ENCODE data around the gene S100A14.
"Not testable (repeated sequence)": the region's sequence is repeated elsewhere in the genome, so short reads cannot be mapped to it uniquely, and the experiment has no call there.

Gene S100A14

DNA sequence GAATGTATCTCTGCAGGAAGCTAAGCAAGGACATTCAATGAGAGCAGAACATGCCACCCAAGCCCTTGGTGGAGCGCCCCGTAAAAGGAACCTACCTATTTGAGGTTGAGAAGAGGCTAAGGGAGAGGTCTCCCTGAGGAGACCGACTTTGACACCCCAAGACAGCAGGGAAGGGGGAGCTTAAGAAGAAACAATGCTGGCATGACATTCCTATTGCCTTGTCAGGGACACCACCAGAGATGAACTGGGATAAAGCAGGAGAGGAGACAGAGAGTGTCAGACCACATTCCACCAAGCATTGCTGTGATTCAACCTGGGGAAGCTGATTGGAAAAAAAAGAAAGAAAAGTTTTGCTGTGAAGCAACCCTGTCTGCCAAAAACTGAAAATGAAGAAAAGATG is 37.2 kb downstream of the S100A14 start:
- no peak for TF ChIP-seq Cebpa-rat (IDR thresholded peaks at IDR 0.05)
- Histone ChIP-seq H3K9me3 (peaks cover 6% of the 10 kb centered on the region), H3K4me3 (no peak overlapping the region), H3K4me1 (peaks cover 11% of the 10 kb centered on the region), H3K27ac (no peak overlapping the region), H3K9ac (no peak overlapping the region), H3K4me2 (no peak overlapping the region), H3K36me3 (no peaks in the 10 kb centered on the region), H3K27me3 (no peaks in the 10 kb centered on the region), H4K20me1 (no peaks in the 10 kb centered on the region)

- no peak for TF ChIP-seq Cebpa-rat (IDR thresholded peaks at IDR 0.05)
- H3K27ac ChIP-seq, result no peak overlapping the region
- H3K9ac ChIP-seq, result no peak overlapping the region
- no peak overlapping the region for H3K4me3 ChIP-seq
- peaks cover 6% of the 10 kb centered on the region for H3K9me3 ChIP-seq
- no peaks in the 10 kb centered on the region for H3K27me3 ChIP-seq
- H3K36me3 ChIP-seq, result no peaks in the 10 kb centered on the region
- peaks cover 15% of the 10 kb centered on the region for H3K4me1 ChIP-seq
- H3K4me2 ChIP-seq, result no peak overlapping the region
- H4K20me1 ChIP-seq, result no peaks in the 10 kb centered on the region
These were observed 37.6 kb downstream of the S100A14 start for GRCh38 chr1:153578490-153578889.

- Histone ChIP-seq H3K9ac (0 out of 2 replicates have a peak overlapping the region, but pooled peaks have one; percentile 7), H3K36me3 (no peaks in the 10 kb centered on the region), H3K4me2 (no peak overlapping the region)
These were observed 38.5 kb downstream of the S100A14 start for GRCh38 chr1:153577624-153578051.

DNA sequence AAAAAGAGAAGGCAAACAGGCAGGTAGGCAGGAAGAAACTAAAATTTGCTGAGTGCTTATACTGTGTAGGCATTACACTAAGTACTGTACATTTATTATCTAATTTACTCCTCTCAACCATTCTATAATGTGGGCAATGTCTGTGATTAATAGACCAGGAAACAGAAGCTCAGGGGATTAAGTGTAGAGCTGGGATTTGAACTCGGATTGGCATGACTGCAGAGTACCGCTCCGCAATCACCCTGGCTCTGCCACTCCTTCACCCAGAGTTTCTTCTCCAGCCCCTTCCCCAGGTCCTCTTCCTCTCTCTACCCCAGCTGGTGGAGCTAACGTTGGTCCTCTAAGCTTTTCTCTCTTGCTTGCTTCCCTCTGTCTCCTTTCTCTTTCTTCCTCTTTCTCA is 39.0 kb downstream of the S100A14 start:
- Histone ChIP-seq H3K27me3 (no peaks in the 10 kb centered on the region), H4K20me1 (no peaks in the 10 kb centered on the region), H3K9me3 (peaks cover 6% of the 10 kb centered on the region), H3K4me1 (peaks cover 29% of the 10 kb centered on the region), H3K27ac (no peak overlapping the region), H3K36me3 (no peaks in the 10 kb centered on the region), H3K4me3 (no peak overlapping the region), H3K4me2 (peak overlapping the region; percentile 46), H3K9ac (no peak overlapping the region)
- TF ChIP-seq Cebpa-rat (IDR thresholded peaks at IDR 0.05), result no peak

More at GRCh38 chr1:153577624-153578051, 38.5 kb downstream of the S100A14 start:
- H3K9me3 ChIP-seq, result peaks cover 6% of the 10 kb centered on the region
- TF ChIP-seq Cebpa-rat (IDR thresholded peaks at IDR 0.05), result no peak
- H3K27ac ChIP-seq, result no peak overlapping the region
- H3K4me1 ChIP-seq, result peaks cover 24% of the 10 kb centered on the region
- H3K4me3 ChIP-seq, result no peak overlapping the region
- no peaks in the 10 kb centered on the region for H4K20me1 ChIP-seq
- H3K27me3 ChIP-seq, result no peaks in the 10 kb centered on the region

DNA sequence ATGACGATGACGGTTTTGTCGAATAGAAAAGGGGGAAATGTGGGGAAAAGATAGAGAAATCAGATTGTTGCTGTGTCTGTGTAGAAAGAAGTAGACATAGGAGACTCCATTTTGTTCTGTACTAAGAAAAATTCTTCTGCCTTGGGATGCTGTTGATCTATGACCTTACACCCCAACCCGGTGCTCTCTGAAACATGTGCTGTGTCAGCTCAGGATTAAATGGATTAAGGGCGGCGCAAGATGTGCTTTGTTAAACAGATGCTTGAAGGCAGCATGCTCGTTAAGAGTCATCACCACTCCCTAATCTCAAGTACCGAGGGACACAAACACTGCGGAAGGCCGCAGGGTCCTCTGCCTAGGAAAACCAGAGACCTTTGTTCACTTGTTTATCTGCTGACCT is 40.6 kb downstream of the S100A14 start:
- H3K27ac ChIP-seq, H4K20me1 ChIP-seq, H3K9me3 ChIP-seq, H3K27me3 ChIP-seq, H3K4me2 ChIP-seq, H3K4me3 ChIP-seq, H3K9ac ChIP-seq, H3K36me3 ChIP-seq: not testable (repeated sequence)
- H3K4me1 ChIP-seq, result peaks cover 31% of the 10 kb centered on the region

- H3K4me2 ChIP-seq, H3K36me3 ChIP-seq, H3K27ac ChIP-seq, H3K9me3 ChIP-seq, H3K4me3 ChIP-seq, H3K9ac ChIP-seq, H4K20me1 ChIP-seq, H3K27me3 ChIP-seq: not testable (repeated sequence)
- peaks cover 31% of the 10 kb centered on the region for H3K4me1 ChIP-seq
These were observed 41.0 kb downstream of the S100A14 start for GRCh38 chr1:153575081-153575491.

- H3K27ac ChIP-seq, result no peak overlapping the region
- peak overlapping the region; percentile 71 for H3K4me2 ChIP-seq
- peaks cover 38% of the 10 kb centered on the region for H3K4me1 ChIP-seq
- no peaks in the 10 kb centered on the region for H3K36me3 ChIP-seq
- no peak for TF ChIP-seq Cebpa-rat (IDR thresholded peaks at IDR 0.05)
- peaks cover 6% of the 10 kb centered on the region for H3K9me3 ChIP-seq
- no peak overlapping the region for H3K9ac ChIP-seq
- H4K20me1 ChIP-seq, result no peaks in the 10 kb centered on the region
- no peaks in the 10 kb centered on the region for H3K27me3 ChIP-seq
- H3K4me3 ChIP-seq, result no peak overlapping the region
These were observed 42.8 kb downstream of the S100A14 start for GRCh38 chr1:153573351-153573750.

DNA sequence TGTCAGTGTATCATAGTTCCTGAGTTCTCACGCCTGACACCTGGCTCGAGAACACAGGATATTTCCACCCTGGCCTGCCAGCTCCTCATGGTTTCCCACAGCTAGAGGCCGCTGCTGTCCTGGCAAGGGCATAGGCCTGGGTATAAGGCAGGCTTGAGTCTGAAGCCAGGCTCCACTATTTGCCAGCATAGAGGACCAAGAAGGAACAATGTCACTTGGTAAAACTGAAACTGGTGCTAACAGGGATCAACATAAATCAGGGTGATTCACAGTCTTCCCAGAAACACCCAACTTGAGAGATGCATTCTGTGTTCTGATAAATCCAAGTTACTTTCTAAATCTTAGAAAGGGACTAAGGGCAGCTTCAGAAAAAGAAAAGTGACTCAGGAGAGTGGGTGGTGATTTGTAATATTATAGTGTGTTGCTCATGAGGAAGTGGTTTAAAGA is 43.5 kb downstream of the S100A14 start:
- Histone ChIP-seq H3K9me3 (peaks cover 6% of the 10 kb centered on the region), H4K20me1 (no peaks in the 10 kb centered on the region), H3K4me1 (peaks cover 46% of the 10 kb centered on the region), H3K36me3 (no peaks in the 10 kb centered on the region), H3K4me2 (peak overlapping the region; percentile 71), H3K27ac (no peak overlapping the region), H3K4me3 (no peak overlapping the region), H3K27me3 (no peaks in the 10 kb centered on the region), H3K9ac (no peak overlapping the region)
- no peak for TF ChIP-seq Cebpa-rat (IDR thresholded peaks at IDR 0.05)

- no peaks in the 10 kb centered on the region for H4K20me1 ChIP-seq
- TF ChIP-seq Cebpa-rat (IDR thresholded peaks at IDR 0.05), result no peak
- H3K9ac ChIP-seq, result no peak overlapping the region
- peaks cover 48% of the 10 kb centered on the region for H3K4me1 ChIP-seq
- H3K27me3 ChIP-seq, result no peaks in the 10 kb centered on the region
- no peak overlapping the region for H3K27ac ChIP-seq
- H3K4me2 ChIP-seq, result no peak overlapping the region
- no peaks in the 10 kb centered on the region for H3K36me3 ChIP-seq
- no peak overlapping the region for H3K4me3 ChIP-seq
- peaks cover 6% of the 10 kb centered on the region for H3K9me3 ChIP-seq
These were observed 44.4 kb downstream of the S100A14 start for GRCh38 chr1:153571706-153572105.

DNA sequence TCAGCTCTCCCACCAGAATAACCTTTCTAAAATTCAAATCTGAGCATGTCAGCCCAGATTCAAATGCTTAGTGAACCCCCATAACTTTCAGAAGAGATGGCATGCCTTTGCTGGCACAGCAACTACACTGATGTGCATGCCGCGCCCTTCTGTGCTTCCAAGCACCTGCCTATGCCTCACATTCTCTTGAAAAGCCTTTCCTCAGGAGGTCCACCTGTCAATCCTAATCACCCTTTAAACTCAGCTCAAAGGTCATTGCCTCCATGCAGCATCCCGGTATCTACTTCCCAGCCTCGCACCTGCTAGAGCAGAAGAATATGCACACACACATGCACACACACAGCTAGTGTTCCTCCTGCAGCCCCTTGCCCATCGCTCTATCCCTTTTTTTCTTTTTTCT is 45.3 kb downstream of the S100A14 start:
- Histone ChIP-seq H3K4me2 (no peak overlapping the region), H3K9me3 (peaks cover 6% of the 10 kb centered on the region), H3K27ac (no peak overlapping the region), H3K27me3 (no peaks in the 10 kb centered on the region), H3K36me3 (no peaks in the 10 kb centered on the region), H3K4me3 (no peak overlapping the region), H4K20me1 (no peaks in the 10 kb centered on the region), H3K9ac (no peak overlapping the region), H3K4me1 (peaks cover 54% of the 10 kb centered on the region)
- no peak for TF ChIP-seq Cebpa-rat (IDR thresholded peaks at IDR 0.05)

- H3K9ac ChIP-seq, result no peak overlapping the region
- H3K9me3 ChIP-seq, result no peaks in the 10 kb centered on the region
- H3K27ac ChIP-seq, result no peak overlapping the region
These were observed 46.7 kb downstream of the S100A14 start for GRCh38 chr1:153569465-153569864.

More at GRCh38 chr1:153569465-153569864, 46.7 kb downstream of the S100A14 start:
- Histone ChIP-seq H3K4me2 (no peak overlapping the region), H3K4me3 (no peak overlapping the region), H3K27me3 (no peaks in the 10 kb centered on the region), H4K20me1 (no peaks in the 10 kb centered on the region), H3K4me1 (peaks cover 66% of the 10 kb centered on the region), H3K36me3 (no peaks in the 10 kb centered on the region)
- TF ChIP-seq Cebpa-rat (IDR thresholded peaks at IDR 0.05), result no peak
